Uterus (tissue), 4 donors: Measurements from ENCODE around the gene CDK5RAP3. TPM values are rescaled to one million over a fixed set of nuclear protein-coding genes. Genes with fewer than 3 reads are reported as not detected.

Source experiments
- DNase-seq, 2 donors: peaks; one replicate each; pipeline ENCODE4 v3.0.0-alpha.2; 2019 to 2020
- H3K27ac ChIP-seq, 2 donors: fragments of 200-600 bp; sonication (generic); 1 replicate in 1 of 2; 2 replicates in 1 of 2; pipeline ENCODE4 v1.5.1; 2016 to 2018
- H3K27me3 ChIP-seq, 2 donors: fragments of 200-600 bp; sonication (generic); one replicate each; pipeline ENCODE4 v1.5.1; 2018 to 2019; ENCODE audit warnings: control low read depth in 1 of 2
- H3K36me3 ChIP-seq, 2 donors: fragments of 200-600 bp; sonication (generic); one replicate each; pipeline ENCODE4 v1.5.1; 2019; ENCODE audit warnings: control low read depth in 1 of 2
- H3K4me1 ChIP-seq, 2 donors: fragments of 200-600 bp; sonication (generic); one replicate each; pipeline ENCODE4 v1.5.1; 2018 to 2019; ENCODE audit warnings: control low read depth in 1 of 2
- H3K4me3 ChIP-seq, 2 donors: fragments of 200-600 bp; sonication (generic); 1 replicate in 1 of 2; 2 replicates in 1 of 2; pipeline ENCODE4 v1.5.1; 2018 to 2019; ENCODE audit warnings: mild to moderate bottlenecking in 1 of 2
- H3K9me3 ChIP-seq, 2 donors: fragments of 200-600 bp; sonication (generic); one replicate each; pipeline ENCODE4 v1.5.1; 2019; ENCODE audit warnings: control low read depth in 1 of 2
- CTCF ChIP-seq, 4 experiments: fragments of 200-600 bp in 2 of 4; fragments of 450-650 bp in 2 of 4; sonication (generic) in 2 of 4; IDR thresholded peaks; one replicate each; pipeline ENCODE4 v1.5.1; 2016 to 2019; ENCODE audit warnings: antibody characterized with exemption in 4 of 4, mild to moderate bottlenecking in 2 of 4, moderate library complexity in 1 of 4
- POLR2A ChIP-seq, 2 donors: fragments of 450-650 bp; IDR thresholded peaks; one replicate each; pipeline ENCODE4 v1.6.1; 2016; ENCODE audit warnings: antibody characterized with exemption in 2 of 2, mild to moderate bottlenecking in 1 of 2, moderate library complexity in 1 of 2
- intact Hi-C: fragments of 100-400 bp; cut with DNase I; formaldehyde crosslinking; loops from one replicate; pipeline ENCODE4 v1.15.1; 2023; ENCODE audit warnings: low total_unique reads
- total RNA-seq, 4 donors: library from RNA; depleted of rRNA in 3 of 4; stranded (reverse); fragments of >200 nt in 3 of 4; gene quantifications; one replicate each; pipeline versions ENCODE4 v1.1.0 to v1.2.4, GENCODE V29; 2014 to 2023
- donor health status: DM: yes; HTN: yes; CAD: no.

CDK5RAP3 gene
- total RNA-seq, 4 donors from 2014 or later, result 118 to 180 (median 146) TPM

DNA sequence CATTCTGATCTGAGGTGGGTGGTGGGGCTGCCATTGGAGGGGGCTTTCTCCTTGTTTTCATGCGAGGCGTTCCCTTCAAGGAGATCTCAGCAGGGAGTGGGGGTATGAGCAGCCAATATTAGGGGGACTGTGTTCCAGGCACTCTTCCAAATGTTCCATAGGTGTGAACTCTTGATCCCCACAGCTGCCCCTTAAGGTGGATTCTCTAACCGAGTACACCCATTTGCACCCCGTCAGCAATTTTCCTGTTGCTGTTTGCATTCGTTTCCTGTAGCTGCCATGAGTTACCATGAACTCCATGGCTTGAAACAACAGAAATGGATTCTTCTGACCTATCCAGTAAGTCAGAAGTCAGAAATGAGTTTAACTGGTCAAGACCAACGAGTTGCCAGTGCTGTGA lies 9.5 kb upstream of the CDK5RAP3 start:
- TF ChIP-seq POLR2A (IDR thresholded peaks at IDR 0.05) (no peak), CTCF (IDR thresholded peaks at IDR 0.05) (no peak)
- no peak overlapping the region for H3K27ac ChIP-seq
- H3K4me1 ChIP-seq, result no peaks in the 10 kb centered on the region
- H3K9me3 ChIP-seq, result no peaks in the 10 kb centered on the region
- H3K36me3 ChIP-seq, result no peaks in the 10 kb centered on the region
- intact Hi-C loops, result no loop called here
- DNase-seq, result no peak
- H3K4me3 ChIP-seq, result no peak overlapping the region
- no peaks in the 10 kb centered on the region for H3K27me3 ChIP-seq

DNA sequence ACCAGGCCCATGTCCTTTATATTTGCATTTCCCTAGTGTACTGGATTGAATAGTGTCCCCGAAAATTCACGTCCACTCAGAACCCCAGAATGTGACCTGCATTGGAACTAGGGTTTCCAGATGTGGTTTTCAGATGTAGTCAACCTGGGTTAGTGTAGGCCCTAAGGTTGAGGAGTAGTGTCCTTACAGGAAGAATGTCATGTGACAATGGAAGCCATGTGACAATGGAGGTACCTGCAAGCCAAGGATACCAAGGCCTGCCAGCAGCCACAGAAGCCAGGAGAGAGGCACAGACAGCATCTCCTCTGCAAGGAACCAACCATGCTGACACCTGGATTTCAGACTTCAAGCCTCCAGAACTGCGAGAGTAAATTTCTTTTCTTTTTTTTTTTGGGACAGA lies 8.0 kb upstream of the CDK5RAP3 start:
- intact Hi-C loops, result no loop called here
- DNase-seq, result no peak

GRCh38 chr17:47964856-47965255 lies 6.1 kb upstream of the CDK5RAP3 start:
- intact Hi-C loops, result no loop called here

More for the DNA sequence above, 8.0 kb upstream of the CDK5RAP3 start:
- TF ChIP-seq CTCF (IDR thresholded peaks at IDR 0.05), result no peak
- no peak for TF ChIP-seq POLR2A (IDR thresholded peaks at IDR 0.05)
- Histone ChIP-seq H3K4me3 (no peak overlapping the region), H3K9me3 (no peaks in the 10 kb centered on the region), H3K4me1 (no peaks in the 10 kb centered on the region), H3K36me3 (no peaks in the 10 kb centered on the region), H3K27me3 (no peaks in the 10 kb centered on the region), H3K27ac (no peak overlapping the region)

DNA sequence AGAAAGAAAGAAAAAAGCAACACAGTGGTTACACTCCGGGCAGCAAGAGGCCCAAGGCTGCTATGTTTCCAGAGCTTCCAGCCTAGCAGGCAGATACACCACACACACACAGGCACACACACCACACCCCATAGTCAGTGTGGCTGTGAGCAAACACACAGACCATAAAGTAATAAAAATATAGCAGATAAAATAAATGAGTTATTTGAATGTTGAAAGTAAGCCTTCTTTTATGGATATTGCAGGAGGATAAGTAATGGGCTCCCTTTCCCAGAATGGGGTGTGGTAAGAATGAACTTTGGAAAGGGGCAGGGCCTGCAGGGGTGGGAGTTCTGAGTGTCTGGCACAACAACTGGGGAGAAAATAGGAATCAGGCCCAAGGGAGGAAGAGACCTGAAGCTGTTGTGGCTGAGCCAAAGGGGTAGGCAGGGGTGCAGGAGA lies 4.8 kb upstream of the CDK5RAP3 start:
- peak; percentile 34 to 56 for DNase-seq
- no peak for TF ChIP-seq CTCF (IDR thresholded peaks at IDR 0.05)
- no peak for TF ChIP-seq POLR2A (IDR thresholded peaks at IDR 0.05)
- no peaks in the 10 kb centered on the region for H3K4me1 ChIP-seq
- H3K36me3 ChIP-seq, result no peaks in the 10 kb centered on the region
- no peak overlapping the region for H3K4me3 ChIP-seq
- intact Hi-C loops, result no loop called here
- H3K27ac ChIP-seq, result peak overlapping the region; percentile 51 to 67
- H3K27me3 ChIP-seq, result no peaks in the 10 kb centered on the region
- no peaks in the 10 kb centered on the region for H3K9me3 ChIP-seq

More at GRCh38 chr17:47964856-47965255, 6.1 kb upstream of the CDK5RAP3 start:
- DNase-seq, result no peak
- H3K27ac ChIP-seq, result no peak overlapping the region
- H3K36me3 ChIP-seq, result no peaks in the 10 kb centered on the region
- no peaks in the 10 kb centered on the region for H3K4me1 ChIP-seq
- TF ChIP-seq CTCF (IDR thresholded peaks at IDR 0.05) (no peak), POLR2A (IDR thresholded peaks at IDR 0.05) (no peak)
- no peaks in the 10 kb centered on the region for H3K9me3 ChIP-seq
- no peak overlapping the region for H3K4me3 ChIP-seq
- no peaks in the 10 kb centered on the region for H3K27me3 ChIP-seq

DNA sequence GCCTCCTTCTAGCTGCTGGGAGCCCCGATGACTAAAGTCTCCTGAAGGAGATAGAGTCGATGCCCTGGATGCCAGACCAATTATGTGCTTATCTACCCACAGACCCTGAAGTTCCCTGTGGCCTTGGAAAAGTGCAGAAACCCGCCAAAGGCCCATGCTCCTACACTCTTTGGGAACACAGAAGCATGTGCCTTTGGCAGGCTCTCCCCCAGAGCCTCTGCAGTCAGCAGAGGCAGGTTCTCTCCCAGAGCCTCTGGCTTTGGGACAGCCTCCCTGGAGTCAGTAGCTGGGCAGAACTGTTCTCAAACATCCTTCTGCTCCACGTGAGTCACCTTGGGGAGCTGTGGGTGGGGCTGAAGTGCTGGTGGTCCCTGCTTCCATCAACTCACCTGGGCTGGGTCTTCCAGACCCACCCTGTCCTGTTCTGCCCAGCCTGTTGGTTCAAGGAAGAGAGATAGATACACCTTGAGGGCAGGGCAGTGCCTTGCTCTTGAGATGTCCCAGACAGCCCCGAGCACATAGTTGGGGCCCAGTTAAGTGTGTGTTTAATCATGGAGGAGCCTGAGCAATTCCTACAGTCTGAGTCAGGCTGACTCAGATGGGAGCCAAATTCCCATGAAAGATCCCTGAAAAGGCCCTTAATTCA lies 3.2 kb upstream of the CDK5RAP3 start:
- TF ChIP-seq CTCF (IDR thresholded peaks at IDR 0.05) (no peak), POLR2A (IDR thresholded peaks at IDR 0.05) (no peak)
- Histone ChIP-seq H3K4me1 (no peaks in the 10 kb centered on the region), H3K9me3 (no peaks in the 10 kb centered on the region), H3K36me3 (no peaks in the 10 kb centered on the region), H3K27me3 (no peaks in the 10 kb centered on the region), H3K27ac (peak overlapping the region in 1 of 2 donors; percentile 67), H3K4me3 (no peak overlapping the region)
- DNase-seq, result peak in 1 of 2 donors; percentile 34
- intact Hi-C loops, result no loop called here
